A549 (cell line): ENCODE measurements around the gene PROK2.

Experiments used
- CEBPB ChIP-seq, 2 experiments: fragments of >200 bp in 1 of 2; sonication (Bioruptor Twin) in 1 of 2; formaldehyde crosslinking in 1 of 2; IDR thresholded peaks; 2 replicates each; pipeline ENCODE4 v1.6.1; 2012 to 2016
- CHD2 ChIP-seq: fragments of 150-350 bp; IDR thresholded peaks from 2 replicates; pipeline ENCODE4 v1.6.1; 2014; ENCODE audit warnings: low read length; ENCODE audit not compliant: partially characterized antibody
- CTCF ChIP-seq: fragments of >200 bp; sonication (Bioruptor Twin); formaldehyde crosslinking; IDR thresholded peaks from 3 replicates; pipeline ENCODE4 v1.5.1; 2016
- GATA3 ChIP-seq: IDR thresholded peaks from 2 replicates; pipeline ENCODE4 v1.6.1; 2012; ENCODE audit warnings: borderline replicate concordance
- RCOR1 ChIP-seq: fragments of 150-350 bp; IDR thresholded peaks from 2 replicates; pipeline ENCODE4 v1.6.1; 2014; ENCODE audit warnings: antibody characterized with exemption, low read length, low read depth
- SREBF2 ChIP-seq: fragments of 450-650 bp; IDR thresholded peaks from 2 replicates; pipeline ENCODE4 v1.6.1; 2014; ENCODE audit warnings: mild to moderate bottlenecking, moderate library complexity
- TF ChIP-seq, protein P1 (sequence below): fragments of 250-450 bp; sonication (Bioruptor Pico); IDR thresholded peaks from 2 replicates; pipeline ENCODE4 v1.5.0; 2021; ENCODE audit warnings: mild to moderate bottlenecking, moderate library complexity, borderline replicate concordance

GRCh38 chr3:71723452-71724170 is 61.3 kb downstream of the PROK2 start:
- TF ChIP-seq SREBF2 (no peak), CTCF (no peak), CEBPB (IDR thresholded peaks at IDR 0.05) (no peak), CHD2 (no peak), GATA3 (no peak), RCOR1 (no peak)
- TF ChIP-seq, protein P1, sequence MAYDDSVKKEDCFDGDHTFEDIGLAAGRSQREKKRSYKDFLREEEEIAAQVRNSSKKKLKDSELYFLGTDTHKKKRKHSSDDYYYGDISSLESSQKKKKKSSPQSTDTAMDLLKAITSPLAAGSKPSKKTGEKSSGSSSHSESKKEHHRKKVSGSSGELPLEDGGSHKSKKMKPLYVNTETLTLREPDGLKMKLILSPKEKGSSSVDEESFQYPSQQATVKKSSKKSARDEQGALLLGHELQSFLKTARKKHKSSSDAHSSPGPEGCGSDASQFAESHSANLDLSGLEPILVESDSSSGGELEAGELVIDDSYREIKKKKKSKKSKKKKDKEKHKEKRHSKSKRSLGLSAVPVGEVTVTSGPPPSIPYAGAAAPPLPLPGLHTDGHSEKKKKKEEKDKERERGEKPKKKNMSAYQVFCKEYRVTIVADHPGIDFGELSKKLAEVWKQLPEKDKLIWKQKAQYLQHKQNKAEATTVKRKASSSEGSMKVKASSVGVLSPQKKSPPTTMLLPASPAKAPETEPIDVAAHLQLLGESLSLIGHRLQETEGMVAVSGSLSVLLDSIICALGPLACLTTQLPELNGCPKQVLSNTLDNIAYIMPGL (CRISPR knock-in tag): no peak
